DMS79 treated with DMSO at 0.1 percent for 48 hours (cell line): ENCODE data around the gene UBA1.

Source experiments
- DNase-seq: peaks from one replicate; lab custom pipeline; 2025; lab: John Stamatoyannopoulos, UW

The UBA1 gene

DNA sequence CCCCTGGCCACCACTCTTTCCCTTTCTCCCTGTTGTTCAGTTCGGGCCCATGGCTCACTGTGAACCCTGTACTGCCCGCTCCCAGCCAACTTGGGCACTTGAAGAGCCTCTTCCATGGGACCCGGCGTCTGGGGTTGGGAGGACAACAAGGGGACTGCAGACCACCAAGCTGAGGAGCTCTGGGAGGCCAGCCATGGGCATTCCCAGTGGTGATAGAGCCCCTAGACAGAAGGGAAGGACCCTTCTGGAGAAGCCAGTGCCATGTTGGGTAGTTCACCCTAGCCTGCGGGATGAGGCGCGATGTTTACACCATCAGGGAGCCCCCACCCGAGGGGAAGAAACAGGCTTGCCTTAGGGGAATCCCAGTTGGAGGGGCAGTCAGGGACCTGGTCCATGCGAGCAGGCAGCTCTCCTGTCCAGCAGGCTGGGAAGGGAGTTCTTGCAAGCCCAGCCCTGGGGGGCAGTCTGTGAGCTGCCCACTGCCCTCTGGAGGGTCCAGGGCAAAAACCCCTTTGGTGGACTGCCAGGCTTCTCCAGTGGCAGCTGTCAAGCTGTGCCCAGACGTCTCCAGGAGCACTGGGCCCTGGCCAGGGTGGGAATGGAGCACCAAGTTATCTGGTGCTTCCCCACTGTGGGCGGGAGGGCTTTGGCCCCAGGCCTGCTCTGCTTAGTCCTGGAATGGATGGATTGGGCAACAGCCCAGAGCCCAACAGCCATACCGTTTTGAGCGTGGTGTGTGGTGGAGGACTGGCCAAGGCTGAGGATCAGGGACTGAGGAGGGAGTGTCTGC, 23.7 kb upstream of the UBA1 start:
- DNase-seq = no peak

DNA sequence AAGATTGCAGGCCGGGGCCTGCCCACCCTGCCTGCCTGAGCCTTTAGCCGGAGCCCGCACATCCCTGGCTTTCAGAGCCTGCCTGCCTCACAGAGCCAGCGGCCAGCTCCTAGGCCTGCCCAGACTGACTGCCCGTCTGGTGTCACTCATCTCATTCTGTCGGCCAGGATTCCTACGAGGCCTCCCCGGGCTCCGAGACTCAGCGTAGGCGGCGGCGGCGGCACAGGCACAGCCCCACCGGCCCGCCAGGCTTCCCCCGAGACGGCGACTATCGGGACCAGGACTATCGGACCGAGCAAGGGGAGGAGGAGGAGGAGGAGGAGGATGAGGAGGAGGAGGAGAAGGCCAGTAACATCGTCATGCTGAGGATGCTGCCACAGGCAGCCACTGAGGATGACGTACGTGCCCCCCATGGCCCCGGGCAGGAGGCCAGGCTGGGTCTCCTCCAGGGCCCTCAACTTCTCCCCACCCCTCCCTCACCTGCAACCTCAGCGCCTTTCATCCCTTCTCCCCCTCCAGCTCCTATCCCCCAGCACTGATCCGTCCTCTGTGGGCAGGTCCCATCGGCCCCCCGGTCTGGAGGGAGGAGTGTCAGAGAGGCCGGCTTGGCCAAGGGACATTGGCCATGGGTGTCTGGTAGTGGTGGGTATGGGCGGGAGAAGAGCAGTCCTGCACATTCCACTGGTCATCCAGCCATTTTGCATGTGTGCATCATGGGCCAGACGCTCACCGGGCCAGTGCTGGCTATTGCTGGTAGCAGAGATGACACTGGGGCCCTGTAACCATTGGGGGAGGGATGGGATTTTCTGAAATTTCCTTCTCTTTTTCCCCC, 22.6 kb upstream of the UBA1 start:
- no peak for DNase-seq

GRCh38 chrX:47171996-47172395, 21.6 kb upstream of the UBA1 start:
- no peak for DNase-seq

DNA sequence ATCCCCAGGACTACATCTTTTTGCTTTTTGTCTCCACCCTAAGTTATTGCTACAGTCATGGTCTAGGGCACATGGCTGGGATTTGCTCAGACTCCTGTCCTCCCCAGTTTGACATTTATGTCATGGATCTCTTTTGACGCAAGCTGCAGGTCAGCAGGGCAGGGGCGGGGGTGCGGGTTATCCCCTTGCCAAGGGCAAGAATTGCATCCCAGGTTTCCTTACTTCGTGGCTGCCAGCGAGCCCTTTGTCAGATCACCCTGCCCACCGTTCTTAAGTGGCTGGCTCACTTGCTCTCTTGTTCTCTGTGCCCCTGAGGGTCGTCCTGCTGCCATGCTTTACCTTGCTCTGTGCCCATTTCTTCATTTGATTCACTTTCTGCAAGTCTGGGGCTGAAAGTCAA, 21.1 kb upstream of the UBA1 start:
- DNase-seq = no peak

DNA sequence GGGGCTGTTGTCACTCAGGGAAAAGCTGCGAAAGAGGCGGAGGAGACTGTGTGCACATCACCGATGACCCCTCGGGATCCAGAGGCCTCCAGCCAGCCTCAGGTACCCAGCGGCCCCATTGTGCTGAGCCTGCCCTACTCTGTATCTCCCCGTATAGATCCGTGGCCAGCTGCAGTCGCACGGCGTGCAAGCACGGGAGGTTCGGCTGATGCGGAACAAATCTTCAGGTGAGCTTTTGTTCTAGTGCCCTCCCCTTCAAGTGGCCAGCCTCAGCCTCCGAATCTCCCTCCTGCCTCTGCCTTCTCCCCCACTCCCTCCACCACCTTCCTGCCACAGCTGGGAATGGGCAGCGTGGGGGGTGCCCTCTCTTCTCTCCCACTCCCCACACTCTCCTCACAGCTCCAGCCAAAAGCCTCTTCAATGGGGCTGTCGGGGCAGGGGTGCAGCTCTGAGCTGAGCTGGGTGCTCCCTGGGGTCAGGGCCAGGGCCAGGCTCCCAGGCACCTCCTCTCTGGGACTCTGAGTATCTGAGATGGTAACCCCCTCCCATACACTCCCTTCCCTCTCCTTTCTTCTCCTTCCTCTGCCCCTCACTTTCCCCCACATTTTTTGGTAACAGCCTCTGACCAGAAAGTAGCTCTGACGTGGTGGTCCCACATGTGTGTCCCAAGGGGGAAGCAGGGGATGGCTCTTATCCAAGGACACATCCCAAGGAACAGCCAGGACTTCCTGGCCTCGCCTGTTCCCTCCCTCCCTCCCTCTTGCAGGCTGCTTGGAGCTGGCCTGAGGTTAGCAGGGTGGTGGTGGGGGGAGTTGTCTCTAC, 20.4 kb upstream of the UBA1 start:
- no peak for DNase-seq

DNA sequence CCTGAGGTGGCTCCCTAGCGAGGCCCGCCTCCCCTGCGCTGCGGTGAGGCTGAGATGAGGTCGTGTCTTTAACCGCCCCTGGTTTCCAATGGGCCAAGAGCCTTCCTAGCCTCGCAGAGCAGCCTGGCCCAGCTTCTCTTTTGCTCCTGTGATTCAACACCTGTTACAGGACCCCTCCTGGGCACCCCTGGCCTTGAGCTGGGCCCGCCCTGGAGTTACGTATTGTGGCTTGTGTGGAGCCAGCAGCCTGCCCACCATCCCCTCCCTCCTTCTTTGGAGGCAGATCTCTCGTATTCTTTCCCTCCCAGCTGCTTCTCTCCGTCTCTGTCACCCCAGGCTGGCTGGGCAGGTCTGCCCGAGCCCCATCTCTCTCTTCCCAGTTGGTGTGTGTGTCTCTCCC, 19.3 kb upstream of the UBA1 start:
- DNase-seq = no peak

- no peak for DNase-seq
Observed at GRCh38 chrX:47174846-47175587, 18.6 kb upstream of the UBA1 start.

- no peak for DNase-seq
Observed at GRCh38 chrX:47175588-47175980, 18.0 kb upstream of the UBA1 start.

GRCh38 chrX:47176101-47176740, 17.4 kb upstream of the UBA1 start:
- no peak for DNase-seq

- DNase-seq = no peak
Observed at GRCh38 chrX:47177079-47177478, 16.6 kb upstream of the UBA1 start.

DNA sequence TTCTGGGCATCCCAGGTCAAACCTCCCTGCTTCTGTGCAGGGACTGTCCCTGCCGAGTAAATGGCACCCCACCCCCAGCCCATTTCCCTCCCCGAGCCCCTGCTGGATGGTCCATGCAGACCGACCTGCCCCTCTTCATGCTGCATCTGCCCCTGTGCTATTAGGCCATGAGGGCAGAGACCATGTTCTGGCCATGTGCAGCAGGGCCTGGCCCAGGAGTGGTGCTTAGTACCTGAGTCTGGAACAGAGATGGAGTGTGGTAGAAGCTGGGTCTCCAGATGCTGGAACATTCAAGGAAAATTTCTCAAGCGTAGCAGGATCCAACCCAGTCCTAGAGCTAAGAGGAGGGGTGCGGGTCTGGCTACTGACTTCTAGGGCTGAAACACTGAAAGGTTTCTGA, 15.3 kb upstream of the UBA1 start:
- DNase-seq = no peak

- DNase-seq = no peak
Observed at GRCh38 chrX:47179221-47179927, 14.3 kb upstream of the UBA1 start.

DNA sequence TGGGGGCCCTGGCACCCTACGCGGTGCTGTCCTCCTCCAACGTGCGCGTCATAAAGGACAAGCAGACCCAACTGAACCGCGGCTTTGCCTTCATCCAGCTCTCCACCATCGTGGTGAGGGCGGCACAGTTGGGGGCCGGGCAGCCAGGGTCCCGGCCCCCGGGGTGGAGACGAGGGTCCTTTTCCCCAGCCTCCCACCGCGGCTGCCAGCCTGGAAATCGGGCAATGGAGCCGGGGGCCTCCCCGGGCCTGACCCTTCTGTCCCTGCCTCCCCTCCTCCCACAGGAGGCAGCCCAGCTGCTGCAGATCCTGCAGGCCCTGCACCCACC, 13.7 kb upstream of the UBA1 start:
- DNase-seq = no peak

DNA sequence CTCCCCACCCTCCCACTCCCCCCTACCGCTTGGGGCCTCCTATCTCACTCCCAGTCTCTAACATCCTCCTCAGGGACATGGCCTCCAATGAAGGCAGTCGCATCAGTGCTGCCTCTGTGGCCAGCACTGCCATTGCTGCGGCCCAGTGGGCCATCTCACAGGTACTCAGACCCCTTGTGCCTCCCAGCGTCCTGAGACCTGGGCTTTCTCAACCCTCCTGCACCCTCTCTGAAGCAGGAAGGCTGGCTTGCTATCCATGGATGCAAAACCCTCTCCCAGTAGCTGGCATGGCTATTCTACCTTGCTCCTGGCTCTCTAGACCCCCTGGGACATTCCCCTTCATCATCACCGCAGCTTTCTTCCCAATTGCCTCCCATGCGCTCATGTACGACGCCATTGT, 13.3 kb upstream of the UBA1 start:
- no peak for DNase-seq

DNA sequence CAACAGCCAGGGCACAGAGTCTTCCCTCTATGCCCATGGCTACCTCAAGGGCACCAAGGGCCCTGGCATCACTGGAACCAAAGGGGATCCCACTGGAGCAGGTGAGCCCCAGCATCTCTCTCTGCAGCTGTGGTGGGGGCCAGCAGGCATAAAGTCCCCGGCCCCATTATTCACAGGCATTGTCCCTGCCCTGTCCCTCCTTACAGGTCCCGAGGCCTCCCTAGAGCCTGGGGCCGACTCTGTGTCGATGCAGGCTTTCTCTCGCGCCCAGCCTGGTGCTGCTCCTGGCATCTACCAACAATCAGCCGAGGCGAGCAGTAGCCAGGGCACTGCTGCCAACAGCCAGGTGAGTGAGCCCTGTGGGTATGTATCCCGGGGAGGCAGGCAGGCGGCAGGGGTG, 12.3 kb upstream of the UBA1 start:
- DNase-seq = no peak

- no peak for DNase-seq
Observed at GRCh38 chrX:47182106-47182700, 11.4 kb upstream of the UBA1 start.

DNA sequence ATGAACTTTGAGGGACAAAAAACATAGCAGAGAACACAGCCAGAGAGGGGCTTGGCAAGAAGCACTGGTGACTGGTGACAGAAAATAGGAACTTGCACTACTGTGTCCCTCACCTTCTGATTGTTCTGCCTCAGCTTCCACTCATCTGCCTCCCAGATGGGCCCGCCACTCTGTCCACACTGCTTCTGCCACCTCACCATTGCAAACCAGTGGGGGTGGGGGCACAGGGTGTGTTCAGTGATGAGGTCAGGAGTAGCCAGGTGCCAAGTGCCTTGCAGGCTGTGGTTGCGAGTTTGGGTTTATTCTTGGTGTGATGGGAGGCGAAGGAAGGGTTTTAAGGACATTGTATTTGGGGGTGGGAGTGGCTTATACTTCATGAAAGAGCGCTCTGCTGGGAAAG, 9.1 kb upstream of the UBA1 start:
- no peak for DNase-seq

- DNase-seq = no peak
Observed at GRCh38 chrX:47185241-47185640, 8.4 kb upstream of the UBA1 start.

GRCh38 chrX:47186096-47186740, 7.4 kb upstream of the UBA1 start:
- no peak for DNase-seq

DNA sequence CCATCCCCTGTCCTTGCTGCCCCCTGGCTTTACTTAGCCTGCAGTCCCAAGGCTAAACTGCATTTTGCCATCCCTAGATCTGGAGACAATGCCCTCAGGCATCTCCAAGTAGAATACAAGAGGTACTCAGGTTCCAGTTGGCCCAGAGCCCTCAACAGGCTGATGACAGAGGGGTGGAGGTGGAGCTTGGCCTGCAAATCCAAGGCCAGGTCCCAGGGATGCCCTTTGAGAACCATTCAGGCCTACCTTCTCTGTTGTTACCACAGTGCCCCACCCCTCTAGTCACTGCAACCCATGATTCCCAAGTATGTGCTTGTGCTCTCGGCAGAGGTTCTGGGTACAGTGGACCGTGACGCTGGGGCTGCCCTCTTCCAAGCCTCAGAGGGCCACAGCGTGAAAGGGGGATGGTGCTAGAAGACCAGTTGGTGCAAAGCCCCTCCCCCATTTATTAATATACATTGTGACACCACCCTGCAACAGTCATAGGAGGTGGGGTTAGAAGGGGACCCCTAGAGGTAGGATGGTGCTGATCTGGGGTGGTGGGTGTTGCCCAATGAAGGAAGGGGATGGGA, 6.4 kb upstream of the UBA1 start:
- DNase-seq = peak; percentile 40
